Muscle of leg (tissue), 11 donors: ENCODE results near the gene YLPM1. TPM values are rescaled to one million over a fixed set of nuclear protein-coding genes. Genes with fewer than 3 reads are reported as not detected.

ENCODE experiments used
- DNase-seq: peaks from one replicate; pipeline ENCODE4 v3.0.0; 2013
- H3K27ac ChIP-seq: one replicate; pipeline ENCODE4 v1.5.1; 2013; ENCODE audit warnings: mild to moderate bottlenecking, low read length, control low read depth
- H3K27me3 ChIP-seq: one replicate; pipeline ENCODE4 v1.6.1; 2013; ENCODE audit warnings: low read length; ENCODE audit not compliant: control insufficient read depth, insufficient read depth
- H3K36me3 ChIP-seq: one replicate; pipeline ENCODE4 v1.6.1; 2013; ENCODE audit warnings: low read length; ENCODE audit not compliant: control insufficient read depth, insufficient read depth
- H3K4me1 ChIP-seq: one replicate; pipeline ENCODE4 v1.6.1; 2013; ENCODE audit warnings: low read length; ENCODE audit not compliant: control insufficient read depth, insufficient read depth
- H3K4me3 ChIP-seq: one replicate; pipeline ENCODE4 v1.5.1; 2013; ENCODE audit warnings: low read length, control low read depth
- H3K9me3 ChIP-seq: replicated peaks from 2 replicates; pipeline ENCODE4 v1.6.1; 2013; ENCODE audit warnings: low read depth, low read length; ENCODE audit not compliant: control insufficient read depth
- WGBS: methylation state at CpG from one replicate; pipeline ENCODE4 v1.1.5; 2013; ENCODE audit warnings: missing lambda C conversion rate; ENCODE audit not compliant: insufficient coverage; 5-methylcytosine and 5-hydroxymethylcytosine counted together
- polyA plus RNA-seq, 8 donors: library from polyadenylated mRNA; unstranded; fragments of 120-200 nt; gene quantifications; one replicate each; pipeline versions ENCODE4 v1.2.1 to v1.2.3, GENCODE V29; 2013; ENCODE audit warnings: inconsistent platforms in 1 of 8, low replicate concordance in 1 of 8; ENCODE audit not compliant: insufficient read length in 8 of 8, insufficient read depth in 1 of 8
- total RNA-seq: library from RNA; stranded (reverse); fragments of 120-200 nt; gene quantifications from one replicate; pipeline ENCODE4 v1.2.4, GENCODE V29; 2013

The YLPM1 gene
- total and polyA plus RNA-seq, 9 donors: 33.4 to 63.9 (median 48.0) TPM

- Histone ChIP-seq H3K27ac (no peak overlapping the region), H3K36me3 (no peaks in the 10 kb centered on the region), H3K9me3 (no peaks in the 10 kb centered on the region), H3K4me3 (no peak overlapping the region), H3K27me3 (no peaks in the 10 kb centered on the region), H3K4me1 (no peaks in the 10 kb centered on the region)
- 82% methylated on average over 3 of the region's 5 CpGs for WGBS
- DNase-seq: no peak
Measured at GRCh38 chr14:74865156-74865555, 102.0 kb downstream of the YLPM1 start.

- Histone ChIP-seq H3K36me3 (no peaks in the 10 kb centered on the region), H3K27ac (no peak overlapping the region), H3K9me3 (no peaks in the 10 kb centered on the region), H3K4me1 (no peaks in the 10 kb centered on the region), H3K4me3 (no peak overlapping the region), H3K27me3 (no peaks in the 10 kb centered on the region)
- WGBS: 60% methylated on average over 3 of the region's 3 CpGs
- no peak for DNase-seq
Measured at GRCh38 chr14:74866708-74867389, 103.7 kb downstream of the YLPM1 start.

GRCh38 chr14:74867673-74868072 is 104.6 kb downstream of the YLPM1 start:
- WGBS: 53% methylated on average over 2 of the region's 5 CpGs
- DNase-seq: no peak
- Histone ChIP-seq H3K27ac (no peak overlapping the region), H3K36me3 (no peaks in the 10 kb centered on the region), H3K27me3 (no peaks in the 10 kb centered on the region), H3K9me3 (no peaks in the 10 kb centered on the region), H3K4me1 (no peaks in the 10 kb centered on the region), H3K4me3 (no peak overlapping the region)

- Histone ChIP-seq H3K4me1 (no peaks in the 10 kb centered on the region), H3K27ac (no peak overlapping the region), H3K9me3 (no peaks in the 10 kb centered on the region), H3K4me3 (no peak overlapping the region), H3K27me3 (no peaks in the 10 kb centered on the region), H3K36me3 (no peaks in the 10 kb centered on the region)
- no peak for DNase-seq
- 62% methylated on average over 3 of the region's 8 CpGs for WGBS
Measured at GRCh38 chr14:74868739-74869138, 105.6 kb downstream of the YLPM1 start.

- no peaks in the 10 kb centered on the region for H3K36me3 ChIP-seq
- no peaks in the 10 kb centered on the region for H3K9me3 ChIP-seq
- no peak overlapping the region for H3K4me3 ChIP-seq
- DNase-seq: no peak
- 100% methylated on average over 2 of the region's 4 CpGs for WGBS
- H3K27me3 ChIP-seq: no peaks in the 10 kb centered on the region
- no peak overlapping the region for H3K27ac ChIP-seq
- peaks cover 5% of the 10 kb centered on the region for H3K4me1 ChIP-seq
Measured at GRCh38 chr14:74871819-74872218, 108.7 kb downstream of the YLPM1 start.

- H3K4me3 ChIP-seq: no peak overlapping the region
- peaks cover 5% of the 10 kb centered on the region for H3K4me1 ChIP-seq
- DNase-seq: no peak
- H3K27ac ChIP-seq: no peak overlapping the region
- H3K27me3 ChIP-seq: no peaks in the 10 kb centered on the region
- no peaks in the 10 kb centered on the region for H3K9me3 ChIP-seq
- no peaks in the 10 kb centered on the region for H3K36me3 ChIP-seq
- no CpG with 5 or more reads among the region's 5 CpGs for WGBS
Measured at GRCh38 chr14:74875204-74875603, 112.1 kb downstream of the YLPM1 start.

GRCh38 chr14:74875941-74876913 is 113.1 kb downstream of the YLPM1 start, which contains the start of gene PROX2:
TSS of gene PROX2 (minus strand) at chr14:74876145. CDS start at chr14:74863834, 12,311 bp downstream.
- H3K36me3 ChIP-seq: no peaks in the 10 kb centered on the region
- no peak for DNase-seq
- WGBS: 41% methylated on average over 9 of the region's 13 CpGs
- no peaks in the 10 kb centered on the region for H3K27me3 ChIP-seq
- no peaks in the 10 kb centered on the region for H3K9me3 ChIP-seq
- H3K27ac ChIP-seq: no peak within 1 kb of the TSS
- peaks cover 8% of the 10 kb centered on the region for H3K4me1 ChIP-seq
- H3K4me3 ChIP-seq: no peak within 1 kb of the TSS

- Histone ChIP-seq H3K4me3 (no peak overlapping the region), H3K27ac (no peak overlapping the region), H3K36me3 (peaks cover 3% of the 10 kb centered on the region), H3K9me3 (no peaks in the 10 kb centered on the region), H3K4me1 (peaks cover 25% of the 10 kb centered on the region), H3K27me3 (no peaks in the 10 kb centered on the region)
- DNase-seq: no peak
- WGBS: no CpG with 5 or more reads among the region's 3 CpGs
Measured at GRCh38 chr14:74879427-74880182, 116.5 kb downstream of the YLPM1 start.

GRCh38 chr14:74881431-74882102 is 118.5 kb downstream of the YLPM1 start, which contains the start of gene DLST:
TSS of gene DLST (plus strand) at chr14:74881916. CDS start at chr14:74881954, 38 bp downstream.
- H3K4me3 ChIP-seq: peak within 1 kb of the TSS; percentile 95
- WGBS: under 1% methylated on average over 50 of the region's 53 CpGs
- H3K9me3 ChIP-seq: no peaks in the 10 kb centered on the region
- H3K27me3 ChIP-seq: no peaks in the 10 kb centered on the region
- H3K27ac ChIP-seq: peak within 1 kb of the TSS; percentile 91
- peaks cover 21% of the 10 kb centered on the region for H3K4me1 ChIP-seq
- peak; percentile 90 for DNase-seq
- peaks cover 3% of the 10 kb centered on the region for H3K36me3 ChIP-seq
